Activated CD8-positive, alpha-beta T cell treated with anti-CD3 and anti-CD28 coated beads, Interleukin-2, amount 10 ng/mL, durations not matched to agents 7 days and 5 days (primary cell): ENCODE measurements around the gene LRRC8E. TPM values are rescaled to one million over a fixed set of nuclear protein-coding genes. Genes with fewer than 3 reads are reported as not detected.

Experiments
- ATAC-seq: fragments of 150-1000 bp; cut with Tn5 transposase; one replicate; pipeline ENCODE4 v1.10.0; 2021; ENCODE audit warnings: moderate library complexity
- CTCF ChIA-PET: fragments of 350-600 bp; sonication (Branson Sonifier 250); formaldehyde crosslinking; loops from one replicate; lab custom pipeline; 2021; ENCODE audit warnings: antibody characterized with exemption; lab: Charles Lee
- POLR2A ChIA-PET: fragments of 350-600 bp; sonication (Branson Sonifier 250); formaldehyde crosslinking; loops from one replicate; lab custom pipeline; 2021; ENCODE audit warnings: antibody characterized with exemption; lab: Charles Lee
- DNase-seq: peaks from one replicate; pipeline ENCODE4 v3.0.0-alpha.2; 2020
- H3K27ac Mint-ChIP-seq: one replicate; pipeline ENCODE4 v1.8.0; 2021; ENCODE audit warnings: mild to moderate bottlenecking, mixed read lengths
- H3K27me3 Mint-ChIP-seq: one replicate; pipeline ENCODE4 v1.8.0; 2021; ENCODE audit warnings: low read depth, mixed read lengths
- H3K36me3 Mint-ChIP-seq: one replicate; pipeline ENCODE4 v1.8.0; 2021; ENCODE audit warnings: low read depth, mixed read lengths
- H3K4me1 Mint-ChIP-seq: one replicate; pipeline ENCODE4 v1.8.0; 2021; ENCODE audit warnings: low read depth, mixed read lengths
- H3K4me3 Mint-ChIP-seq: one replicate; pipeline ENCODE4 v1.8.0; 2021; ENCODE audit warnings: mild to moderate bottlenecking, mixed read lengths
- H3K9me3 Mint-ChIP-seq: one replicate; pipeline ENCODE4 v1.8.0; 2022; ENCODE audit warnings: mixed read lengths; ENCODE audit not compliant: insufficient read depth
- total RNA-seq, 2 experiments: library from RNA; stranded (reverse); gene quantifications; one replicate each; pipeline ENCODE4 v1.2.3, GENCODE V29; 2021

The LRRC8E gene
- total RNA-seq, 2 experiments from 2014 or later: not detected

GRCh38 chr19:7848779-7849457, 39.4 kb upstream of the LRRC8E start:
- ATAC-seq (no peak), DNase-seq (no peak)
- Mint-ChIP-seq H3K36me3 (no peaks in the 10 kb centered on the region), H3K27ac (no peak overlapping the region), H3K27me3 (no peaks in the 10 kb centered on the region), H3K9me3 (no peaks in the 10 kb centered on the region), H3K4me3 (no peak overlapping the region), H3K4me1 (peaks cover 2% of the 10 kb centered on the region)
- ChIA-PET CTCF (no interaction called here), POLR2A (no interaction called here)

- Mint-ChIP-seq H3K4me1 (peaks cover 2% of the 10 kb centered on the region), H3K9me3 (no peaks in the 10 kb centered on the region), H3K36me3 (no peaks in the 10 kb centered on the region), H3K27ac (no peak overlapping the region), H3K27me3 (no peaks in the 10 kb centered on the region), H3K4me3 (no peak overlapping the region)
- ChIA-PET CTCF (no interaction called here), POLR2A (no interaction called here)
- no peak for DNase-seq
- no peak for ATAC-seq
These were observed 38.7 kb upstream of the LRRC8E start for GRCh38 chr19:7849631-7849999.

DNA sequence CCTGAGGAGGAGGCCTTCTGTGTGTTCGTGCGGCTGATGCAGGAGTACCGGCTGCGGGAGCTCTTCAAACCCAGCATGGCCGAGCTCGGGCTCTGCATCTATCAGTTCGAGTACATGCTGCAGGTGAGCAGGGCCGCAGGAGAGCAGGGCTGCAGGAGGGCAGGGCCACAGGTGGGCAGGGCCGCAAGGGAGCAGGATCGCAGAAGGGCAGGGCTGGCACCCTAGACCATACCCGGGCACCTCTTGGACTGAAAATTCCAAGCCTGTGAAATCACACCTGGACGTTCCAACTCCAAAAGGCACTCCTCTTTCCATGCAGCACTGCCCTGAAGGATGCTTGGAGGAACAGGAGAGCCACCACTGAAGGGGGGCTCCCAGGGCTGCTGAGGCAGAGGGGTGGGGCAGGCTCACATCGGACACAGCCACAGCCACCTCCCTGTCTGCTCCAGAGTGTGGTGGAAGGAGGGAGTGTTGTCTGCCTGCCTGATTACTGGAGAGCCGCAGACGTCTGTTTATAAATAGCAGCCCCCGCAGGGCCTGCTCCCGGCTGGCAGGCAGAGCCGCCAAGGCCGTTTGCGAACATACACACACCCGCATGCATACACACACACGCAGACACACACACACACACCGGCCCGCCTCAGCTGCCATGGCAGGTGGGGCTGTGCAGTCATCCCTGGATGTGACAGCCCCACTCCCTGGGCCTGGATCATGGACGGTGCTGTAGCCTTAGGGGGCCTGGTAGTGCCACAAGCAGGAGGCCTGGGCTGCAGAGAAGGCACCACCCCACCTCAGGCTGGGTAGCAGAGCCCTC, 38.1 kb upstream of the LRRC8E start:
- ChIA-PET CTCF (no interaction called here), POLR2A (no interaction called here)
- Mint-ChIP-seq H3K36me3 (no peaks in the 10 kb centered on the region), H3K27ac (no peak overlapping the region), H3K9me3 (no peaks in the 10 kb centered on the region), H3K4me3 (no peak overlapping the region), H3K4me1 (peaks cover 2% of the 10 kb centered on the region), H3K27me3 (no peaks in the 10 kb centered on the region)
- DNase-seq (no peak), ATAC-seq (no peak)

GRCh38 chr19:7850945-7851622, 37.2 kb upstream of the LRRC8E start:
- no peak for DNase-seq
- H3K36me3 Mint-ChIP-seq: no peaks in the 10 kb centered on the region
- no peak overlapping the region for H3K4me3 Mint-ChIP-seq
- H3K27ac Mint-ChIP-seq: no peak overlapping the region
- H3K4me1 Mint-ChIP-seq: peaks cover 2% of the 10 kb centered on the region
- ChIA-PET CTCF (no interaction called here), POLR2A (no interaction called here)
- ATAC-seq: no peak
- no peaks in the 10 kb centered on the region for H3K9me3 Mint-ChIP-seq
- no peaks in the 10 kb centered on the region for H3K27me3 Mint-ChIP-seq

- no peaks in the 10 kb centered on the region for H3K36me3 Mint-ChIP-seq
- ATAC-seq (no peak), DNase-seq (no peak)
- peaks cover 2% of the 10 kb centered on the region for H3K4me1 Mint-ChIP-seq
- ChIA-PET POLR2A (no interaction called here), CTCF (interaction anchor here (0.7 to 1.4 kb wide), 10 partner anchors 10 to 284 kb away, joined by 3 to 7 read pairs (median 4); partner anchors contain the start of genes MAP2K7 and TIMM44)
- no peaks in the 10 kb centered on the region for H3K9me3 Mint-ChIP-seq
- no peak overlapping the region for H3K4me3 Mint-ChIP-seq
- H3K27me3 Mint-ChIP-seq: no peaks in the 10 kb centered on the region
- H3K27ac Mint-ChIP-seq: no peak overlapping the region
These were observed 36.4 kb upstream of the LRRC8E start for GRCh38 chr19:7851623-7852500.

GRCh38 chr19:7852851-7853769, 35.2 kb upstream of the LRRC8E start:
- Mint-ChIP-seq H3K27ac (no peak overlapping the region), H3K36me3 (no peaks in the 10 kb centered on the region), H3K27me3 (no peaks in the 10 kb centered on the region), H3K4me3 (no peak overlapping the region), H3K4me1 (peaks cover 2% of the 10 kb centered on the region), H3K9me3 (no peaks in the 10 kb centered on the region)
- DNase-seq (peak; percentile 77), ATAC-seq (peak; percentile 86)
- CTCF ChIA-PET: interaction anchor here (0.6 to 1.4 kb wide), 13 partner anchors 9 to 354 kb away, joined by 3 to 7 read pairs (median 4); partner anchors contain the start of genes MAP2K7, TIMM44 and TRAPPC5
- POLR2A ChIA-PET: no interaction called here

DNA sequence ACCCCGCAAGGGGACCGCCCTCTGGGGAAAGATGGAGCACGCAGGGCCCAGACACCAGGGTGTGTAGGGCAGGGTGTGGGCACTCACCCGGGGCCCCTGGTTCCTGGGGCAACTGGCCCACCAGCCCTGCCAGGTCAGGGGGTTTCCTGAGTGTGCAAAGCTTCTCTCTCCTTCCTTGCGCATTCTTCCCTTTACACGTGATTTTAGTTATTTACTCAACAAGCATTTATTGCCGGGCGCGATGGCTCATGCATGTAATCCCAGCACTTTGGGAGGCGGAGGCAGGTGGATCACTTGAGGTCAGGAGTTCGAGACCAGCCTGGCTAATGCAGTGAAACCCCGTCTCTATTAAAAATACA, 34.6 kb upstream of the LRRC8E start:
- CTCF ChIA-PET: interaction anchor here (0.6 to 1.2 kb wide), 5 partner anchors 16 to 354 kb away, joined by 3 to 4 read pairs (median 3); partner anchors contain the start of genes SNAPC2 and TRAPPC5
- no peaks in the 10 kb centered on the region for H3K27me3 Mint-ChIP-seq
- no peaks in the 10 kb centered on the region for H3K36me3 Mint-ChIP-seq
- no peaks in the 10 kb centered on the region for H3K9me3 Mint-ChIP-seq
- DNase-seq (no peak), ATAC-seq (no peak)
- H3K4me1 Mint-ChIP-seq: peaks cover 2% of the 10 kb centered on the region
- H3K27ac Mint-ChIP-seq: no peak overlapping the region
- no peak overlapping the region for H3K4me3 Mint-ChIP-seq
- POLR2A ChIA-PET: no interaction called here

- no peaks in the 10 kb centered on the region for H3K9me3 Mint-ChIP-seq
- H3K36me3 Mint-ChIP-seq: no peaks in the 10 kb centered on the region
- ChIA-PET CTCF (no interaction called here), POLR2A (no interaction called here)
- peaks cover 2% of the 10 kb centered on the region for H3K4me1 Mint-ChIP-seq
- H3K27me3 Mint-ChIP-seq: peaks cover under 1% of the 10 kb centered on the region
- no peak overlapping the region for H3K4me3 Mint-ChIP-seq
- ATAC-seq: no peak
- DNase-seq: no peak
- no peak overlapping the region for H3K27ac Mint-ChIP-seq
These were observed 32.7 kb upstream of the LRRC8E start for GRCh38 chr19:7855426-7856108.

- peaks cover 7% of the 10 kb centered on the region for H3K27me3 Mint-ChIP-seq
- H3K27ac Mint-ChIP-seq: no peak overlapping the region
These were observed 32.2 kb upstream of the LRRC8E start for GRCh38 chr19:7856109-7856591.

More at GRCh38 chr19:7856109-7856591, 32.2 kb upstream of the LRRC8E start:
- DNase-seq: no peak
- CTCF ChIA-PET: interaction anchor here (2.9 kb wide), 1 partner anchor 13 kb away, joined by 19 read pairs; no protein-coding TSS in a partner anchor
- Mint-ChIP-seq H3K9me3 (no peaks in the 10 kb centered on the region), H3K36me3 (no peaks in the 10 kb centered on the region), H3K4me1 (peaks cover 2% of the 10 kb centered on the region), H3K4me3 (no peak overlapping the region)
- ATAC-seq: no peak
- POLR2A ChIA-PET: no interaction called here
